Panc1 (cell line): ENCODE measurements around the gene TLCD1.

Experiments used
- CTCF ChIP-seq: fragments of 450-650 bp; IDR thresholded peaks from 2 replicates; pipeline ENCODE4 v1.5.1; 2017; ENCODE audit warnings: mild to moderate bottlenecking
- POLR2AphosphoS5 ChIP-seq: IDR thresholded peaks from 2 replicates; pipeline ENCODE4 v1.6.1; 2012; ENCODE audit warnings: mild to moderate bottlenecking, low read depth, low read length, moderate library complexity
- SIN3A ChIP-seq: IDR thresholded peaks from 2 replicates; pipeline ENCODE4 v1.6.1; 2012; ENCODE audit warnings: low read depth, mild to moderate bottlenecking, low read length, moderate library complexity, borderline replicate concordance; ENCODE audit not compliant: insufficient read depth

GRCh38 chr17:28710861-28711722 is 14.9 kb downstream of the TLCD1 start:
- no peak for TF ChIP-seq CTCF
- peak; percentile 97 for TF ChIP-seq POLR2AphosphoS5
- peak; percentile 87; the same call in 1 of the 2 replicates for TF ChIP-seq SIN3A
